ENCODE measurements around the gene NIPAL3.
A peak's percentile ranks its signal among the peaks of the same experiment; 100 is the strongest.

The NIPAL3 gene

DNA sequence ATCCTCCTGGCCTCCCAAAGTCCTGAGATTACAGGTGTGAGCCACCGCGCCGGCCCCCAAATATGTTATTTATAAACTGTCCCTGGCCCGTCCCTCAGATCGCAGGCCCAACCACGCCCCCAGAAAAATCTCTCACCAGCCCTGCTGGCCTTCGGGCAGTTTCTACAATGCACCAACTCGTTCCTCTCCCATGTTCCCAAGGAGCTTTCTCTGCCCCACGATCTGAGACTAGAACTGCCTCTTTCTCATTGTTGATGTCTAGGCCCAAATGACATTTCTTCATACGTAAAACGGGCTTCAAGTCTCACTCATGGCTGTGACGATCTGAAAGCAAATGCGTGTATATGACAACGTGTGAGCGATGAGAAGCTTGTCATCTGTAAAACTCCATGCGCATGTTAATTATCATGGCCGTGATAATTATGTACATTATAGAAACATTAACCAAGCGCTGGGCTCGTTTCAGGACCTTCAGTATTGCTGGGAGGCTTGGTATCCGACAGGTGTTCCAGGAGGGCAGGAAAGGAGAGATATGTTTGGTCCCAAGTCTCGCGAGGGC lies 748 bp upstream of the NIPAL3 start:
- DNase-seq (ENCODE audit: low spot score), result no peak
- no peak overlapping the region for H3K4me2 ChIP-seq (ENCODE audit: insufficient read depth, low read length, poor library complexity, severe bottlenecking)
- H3K23ac ChIP-seq (ENCODE audit: low read depth, low read length, poor library complexity), result no peak overlapping the region
- H2BK120ac ChIP-seq (ENCODE audit: low read depth, low read length), result no peak overlapping the region
- H3K27ac ChIP-seq (replicated peaks; ENCODE audit: low read length), result no peak overlapping the region
- H3K18ac ChIP-seq (ENCODE audit: low read length), result no peak overlapping the region
- H3K9me3 ChIP-seq (replicated peaks in 1 of 2; ENCODE audit: control insufficient read depth in 2 of 2, insufficient read depth in 1 of 2, low read depth in 1 of 2, low read length in 2 of 2), result no peaks in the 10 kb centered on the region
- no peak overlapping the region for H2BK12ac ChIP-seq (ENCODE audit: low read length)
- no peak overlapping the region for H4K91ac ChIP-seq (ENCODE audit: low read depth, low read length, poor library complexity)
- H3K14ac ChIP-seq (ENCODE audit: low read length), result no peak overlapping the region
- peaks cover 0 to 11% of the 10 kb centered on the region in 2 donors for H3K4me1 ChIP-seq (ENCODE audit: control insufficient read depth in 2 of 2, insufficient read depth in 1 of 2, low read depth in 1 of 2, low read length in 2 of 2)
- WGBS, 2 donors (ENCODE audit: extremely low coverage in 2 of 2, insufficient read length in 2 of 2, insufficient replicate concordance in 1 of 2), result no CpG with 5 or more reads among the region's 22 CpGs
- H3K9ac ChIP-seq (ENCODE audit: low read depth, low read length, poor library complexity), result no peak overlapping the region
- peaks cover 0 to 49% (median 2%) of the 10 kb centered on the region in 3 experiments for H3K27me3 ChIP-seq (ENCODE audit: control insufficient read depth in 3 of 3, insufficient read depth in 3 of 3, low read depth in 1 of 3, low read length in 3 of 3)
- no peak overlapping the region for H2AK5ac ChIP-seq (ENCODE audit: low read depth, low read length)
- peaks cover 4% of the 10 kb centered on the region for H3K79me1 ChIP-seq (ENCODE audit: low read depth, low read length)
- H2AFZ ChIP-seq (ENCODE audit: low read length), result peak overlapping the region; percentile 87
- no peak overlapping the region for H2BK15ac ChIP-seq (ENCODE audit: low read length)
- H3K36me3 ChIP-seq (replicated peaks in 1 of 2; ENCODE audit: control insufficient read depth in 2 of 2, insufficient read depth in 2 of 2, low read length in 2 of 2), result no peaks in the 10 kb centered on the region
- no peak overlapping the region for H3K4ac ChIP-seq (ENCODE audit: low read length)
- no peak overlapping the region for H4K8ac ChIP-seq (ENCODE audit: low read depth, low read length)
- peak overlapping the region in 1 of 2 donors; percentile 54 for H3K4me3 ChIP-seq (ENCODE audit: low read length in 2 of 2)
- H2BK5ac ChIP-seq (ENCODE audit: low read length), result no peak overlapping the region

DNA sequence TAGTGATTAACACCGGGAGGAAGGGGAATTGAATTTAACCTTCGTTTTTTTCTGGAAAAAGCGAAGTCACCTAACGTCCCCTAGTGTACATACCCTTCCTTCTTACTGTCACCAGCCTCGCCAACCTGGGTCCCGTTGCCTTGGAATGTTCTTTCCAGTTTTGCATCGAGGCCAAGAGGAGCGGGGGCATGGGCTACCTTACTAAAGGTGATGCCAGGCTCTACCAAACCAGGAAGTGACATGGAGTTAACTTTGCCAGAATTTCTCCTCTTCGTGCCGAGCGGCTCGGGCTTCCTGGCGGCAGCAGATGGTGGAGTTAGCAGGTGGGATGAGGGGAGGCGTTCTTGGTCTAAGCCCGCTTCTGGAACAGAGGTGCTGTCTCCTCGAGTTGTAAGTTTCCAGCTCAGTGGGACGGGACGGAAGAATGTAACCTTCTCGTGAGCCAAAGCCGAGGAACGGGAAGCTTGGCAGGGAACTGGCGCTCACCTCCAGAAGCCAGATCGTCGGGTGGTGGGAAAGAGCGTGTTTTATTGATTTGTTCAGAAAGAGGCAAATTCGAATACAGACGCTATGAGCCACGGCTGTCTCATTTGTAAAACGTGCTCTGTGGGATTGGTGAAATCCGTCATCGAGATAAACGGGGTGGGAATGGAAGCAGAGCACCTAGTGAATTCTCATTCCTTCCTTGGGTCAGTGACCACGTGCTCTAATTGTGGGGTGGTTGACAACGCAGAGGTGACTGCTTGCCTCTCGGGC lies 486 bp downstream of the NIPAL3 start:
- Histone ChIP-seq H3K27me3 (ENCODE audit: control insufficient read depth in 3 of 3, insufficient read depth in 3 of 3, low read depth in 1 of 3, low read length in 3 of 3) (peaks cover 0 to 49% (median 2%) of the 10 kb centered on the region in 3 experiments), H3K23ac (ENCODE audit: low read depth, low read length, poor library complexity) (no peak overlapping the region), H3K4me3 (ENCODE audit: low read length in 2 of 2) (peak overlapping the region; percentile 51 to 83), H4K8ac (ENCODE audit: low read depth, low read length) (no peak overlapping the region), H2AK5ac (ENCODE audit: low read depth, low read length) (no peak overlapping the region), H3K9me3 (replicated peaks in 1 of 2; ENCODE audit: control insufficient read depth in 2 of 2, insufficient read depth in 1 of 2, low read depth in 1 of 2, low read length in 2 of 2) (no peaks in the 10 kb centered on the region), H2BK120ac (ENCODE audit: low read depth, low read length) (no peak overlapping the region), H3K4me1 (ENCODE audit: control insufficient read depth in 2 of 2, insufficient read depth in 1 of 2, low read depth in 1 of 2, low read length in 2 of 2) (peaks cover 0 to 11% of the 10 kb centered on the region in 2 donors), H4K91ac (ENCODE audit: low read depth, low read length, poor library complexity) (no peak overlapping the region), H3K14ac (ENCODE audit: low read length) (no peak overlapping the region), H2BK12ac (ENCODE audit: low read length) (no peak overlapping the region), H2AFZ (ENCODE audit: low read length) (peak overlapping the region; percentile 87), H2BK5ac (ENCODE audit: low read length) (no peak overlapping the region), H3K27ac (replicated peaks; ENCODE audit: low read length) (no peak overlapping the region), H2BK15ac (ENCODE audit: low read length) (no peak overlapping the region), H3K79me1 (ENCODE audit: low read depth, low read length) (peaks cover 4% of the 10 kb centered on the region), H3K18ac (ENCODE audit: low read length) (no peak overlapping the region), H3K36me3 (replicated peaks in 1 of 2; ENCODE audit: control insufficient read depth in 2 of 2, insufficient read depth in 2 of 2, low read length in 2 of 2) (no peaks in the 10 kb centered on the region), H3K4ac (ENCODE audit: low read length) (no peak overlapping the region), H3K9ac (ENCODE audit: low read depth, low read length, poor library complexity) (peak overlapping the region; percentile 51), H3K4me2 (ENCODE audit: insufficient read depth, low read length, poor library complexity, severe bottlenecking) (peak overlapping the region; percentile 75)
- whole genome bisulfite sequencing, 2 donors (ENCODE audit: extremely low coverage in 2 of 2, insufficient read length in 2 of 2, insufficient replicate concordance in 1 of 2), result no CpG with 5 or more reads among the region's 35 CpGs
- no peak for DNase-seq (ENCODE audit: low spot score)

DNA sequence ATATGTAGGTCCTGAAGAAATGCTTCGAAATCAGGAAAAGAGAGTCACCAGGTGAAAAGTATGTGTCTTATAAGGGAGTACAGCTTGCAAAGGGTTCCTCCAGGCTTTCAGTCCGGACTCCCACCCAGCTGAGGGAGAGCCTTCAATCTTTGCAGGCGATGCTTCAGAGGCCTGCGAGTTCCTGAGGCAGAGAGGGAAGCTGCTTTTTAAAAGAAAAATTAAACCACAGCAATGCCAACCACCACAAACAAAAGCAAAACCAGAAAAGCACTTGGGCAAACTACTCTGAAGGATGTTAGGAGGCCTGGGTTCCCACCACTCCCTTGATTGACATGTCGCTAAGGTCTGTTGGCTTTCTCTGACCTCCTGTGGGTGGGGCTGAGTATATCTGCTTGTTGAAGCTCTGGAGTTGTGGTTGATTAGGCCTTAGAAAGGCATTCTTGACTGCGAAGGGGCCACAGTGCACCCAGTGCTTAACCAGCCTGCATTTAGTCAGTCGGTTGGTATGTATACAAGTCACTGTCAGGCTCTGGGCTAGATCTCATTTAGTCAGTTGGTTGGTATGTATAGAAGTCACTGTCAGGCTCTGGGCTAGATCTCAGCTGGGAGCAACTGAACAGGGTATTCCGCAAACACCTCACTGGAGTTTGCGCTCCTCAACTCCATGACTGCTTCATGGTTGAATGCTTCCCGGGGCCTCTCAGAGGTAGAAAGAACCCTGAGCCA lies 1.2 kb downstream of the NIPAL3 start:
- Histone ChIP-seq H2AK5ac (ENCODE audit: low read depth, low read length) (no peak overlapping the region), H3K4me2 (ENCODE audit: insufficient read depth, low read length, poor library complexity, severe bottlenecking) (no peak overlapping the region), H3K23ac (ENCODE audit: low read depth, low read length, poor library complexity) (no peak overlapping the region), H3K27ac (replicated peaks; ENCODE audit: low read length) (no peak overlapping the region), H4K8ac (ENCODE audit: low read depth, low read length) (no peak overlapping the region), H3K27me3 (ENCODE audit: control insufficient read depth in 3 of 3, insufficient read depth in 3 of 3, low read depth in 1 of 3, low read length in 3 of 3) (peaks cover 0 to 44% (median 2%) of the 10 kb centered on the region in 3 experiments), H3K4ac (ENCODE audit: low read length) (no peak overlapping the region), H3K79me1 (ENCODE audit: low read depth, low read length) (peaks cover 4% of the 10 kb centered on the region), H3K36me3 (replicated peaks in 1 of 2; ENCODE audit: control insufficient read depth in 2 of 2, insufficient read depth in 2 of 2, low read length in 2 of 2) (no peaks in the 10 kb centered on the region), H2BK15ac (ENCODE audit: low read length) (no peak overlapping the region), H2AFZ (ENCODE audit: low read length) (peak overlapping the region; percentile 87), H3K9ac (ENCODE audit: low read depth, low read length, poor library complexity) (no peak overlapping the region), H3K14ac (ENCODE audit: low read length) (no peak overlapping the region), H3K4me1 (ENCODE audit: control insufficient read depth in 2 of 2, insufficient read depth in 1 of 2, low read depth in 1 of 2, low read length in 2 of 2) (peaks cover 0 to 11% of the 10 kb centered on the region in 2 donors), H3K4me3 (ENCODE audit: low read length in 2 of 2) (peak overlapping the region in 1 of 2 donors; percentile 51), H2BK5ac (ENCODE audit: low read length) (no peak overlapping the region), H2BK120ac (ENCODE audit: low read depth, low read length) (no peak overlapping the region), H4K91ac (ENCODE audit: low read depth, low read length, poor library complexity) (no peak overlapping the region), H3K9me3 (replicated peaks in 1 of 2; ENCODE audit: control insufficient read depth in 2 of 2, insufficient read depth in 1 of 2, low read depth in 1 of 2, low read length in 2 of 2) (no peaks in the 10 kb centered on the region), H2BK12ac (ENCODE audit: low read length) (no peak overlapping the region), H3K18ac (ENCODE audit: low read length) (no peak overlapping the region)
- no peak for DNase-seq (ENCODE audit: low spot score)
- no CpG with 5 or more reads among the region's 10 CpGs for WGBS, 2 donors (ENCODE audit: extremely low coverage in 2 of 2, insufficient read length in 2 of 2, insufficient replicate concordance in 1 of 2)

DNA sequence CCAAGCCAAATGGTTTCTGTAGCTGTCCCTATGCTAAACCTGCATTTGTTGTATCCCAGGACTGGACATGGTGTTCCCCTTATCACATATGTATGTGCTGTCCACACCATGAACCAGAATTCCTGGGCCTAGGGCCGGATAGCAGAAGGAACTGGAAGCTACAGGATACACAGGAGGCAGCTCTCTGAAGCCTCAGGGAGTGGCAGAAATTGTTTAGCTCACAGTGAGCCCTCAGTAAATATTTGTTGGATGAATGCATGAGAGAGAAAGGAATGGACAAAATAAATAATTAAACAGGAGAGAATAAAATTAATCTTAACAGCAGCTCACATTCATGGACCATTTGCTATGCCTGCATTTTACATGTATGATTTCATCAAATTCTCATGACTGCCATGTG lies 2.1 kb downstream of the NIPAL3 start:
- H3K18ac ChIP-seq (ENCODE audit: low read length), result no peak overlapping the region
- no peak overlapping the region for H2BK12ac ChIP-seq (ENCODE audit: low read length)
- peaks cover 0 to 36% (median 2%) of the 10 kb centered on the region in 3 experiments for H3K27me3 ChIP-seq (ENCODE audit: control insufficient read depth in 3 of 3, insufficient read depth in 3 of 3, low read depth in 1 of 3, low read length in 3 of 3)
- no peak overlapping the region for H2BK120ac ChIP-seq (ENCODE audit: low read depth, low read length)
- DNase-seq (ENCODE audit: low spot score), result no peak
- no peak overlapping the region for H4K8ac ChIP-seq (ENCODE audit: low read depth, low read length)
- H3K9me3 ChIP-seq (replicated peaks in 1 of 2; ENCODE audit: control insufficient read depth in 2 of 2, insufficient read depth in 1 of 2, low read depth in 1 of 2, low read length in 2 of 2), result no peaks in the 10 kb centered on the region
- H3K9ac ChIP-seq (ENCODE audit: low read depth, low read length, poor library complexity), result no peak overlapping the region
- peaks cover 0 to 9% of the 10 kb centered on the region in 2 donors for H3K4me1 ChIP-seq (ENCODE audit: control insufficient read depth in 2 of 2, insufficient read depth in 1 of 2, low read depth in 1 of 2, low read length in 2 of 2)
- WGBS, 2 donors (ENCODE audit: extremely low coverage in 2 of 2, insufficient read length in 2 of 2, insufficient replicate concordance in 1 of 2), result no CpG with 5 or more reads among the region's 1 CpG
- H3K27ac ChIP-seq (replicated peaks; ENCODE audit: low read length), result no peak overlapping the region
- H4K91ac ChIP-seq (ENCODE audit: low read depth, low read length, poor library complexity), result no peak overlapping the region
- H3K4me2 ChIP-seq (ENCODE audit: insufficient read depth, low read length, poor library complexity, severe bottlenecking), result no peak overlapping the region
- H3K79me1 ChIP-seq (ENCODE audit: low read depth, low read length), result peaks cover 4% of the 10 kb centered on the region
- H3K36me3 ChIP-seq (replicated peaks in 1 of 2; ENCODE audit: control insufficient read depth in 2 of 2, insufficient read depth in 2 of 2, low read length in 2 of 2), result no peaks in the 10 kb centered on the region
- H3K4ac ChIP-seq (ENCODE audit: low read length), result no peak overlapping the region
- H2AFZ ChIP-seq (ENCODE audit: low read length), result no peak overlapping the region
- no peak overlapping the region for H3K14ac ChIP-seq (ENCODE audit: low read length)
- no peak overlapping the region for H2AK5ac ChIP-seq (ENCODE audit: low read depth, low read length)
- no peak overlapping the region for H3K4me3 ChIP-seq (ENCODE audit: low read length in 2 of 2)
- H2BK5ac ChIP-seq (ENCODE audit: low read length), result no peak overlapping the region
- H3K23ac ChIP-seq (ENCODE audit: low read depth, low read length, poor library complexity), result no peak overlapping the region
- no peak overlapping the region for H2BK15ac ChIP-seq (ENCODE audit: low read length)
